ENCODE data around the gene TTC34.
A peak's percentile ranks its signal among the peaks of the same experiment; 100 is the strongest.
"Not testable (repeated sequence)": the region's sequence is repeated elsewhere in the genome, so short reads cannot be mapped to it uniquely, and the experiment has no call there.

The TTC34 gene

GRCh38 chr1:2783435-2784397, 17.8 kb downstream of the TTC34 start:
- no peaks in the 10 kb centered on the region for H3K4me1 Mint-ChIP-seq
- DNase-seq (ENCODE audit: low spot score in 2 of 2) (peak in 1 of 2 donors; percentile 3), ATAC-seq (replicated peaks; ENCODE audit: extremely low read depth, poor library complexity, severe bottlenecking) (no peak)
- H3K9me3 Mint-ChIP-seq: peaks cover 12% of the 10 kb centered on the region
- H3K27me3 Mint-ChIP-seq: peaks cover 42% of the 10 kb centered on the region
- H3K27ac Mint-ChIP-seq (ENCODE audit: low read depth): no peak overlapping the region
- no peak overlapping the region for H3K4me3 Mint-ChIP-seq
- peaks cover 3% of the 10 kb centered on the region for H3K36me3 Mint-ChIP-seq (ENCODE audit: insufficient read depth)

GRCh38 chr1:2783069-2783434, 18.4 kb downstream of the TTC34 start:
- Mint-ChIP-seq H3K4me1 (no peaks in the 10 kb centered on the region), H3K27me3 (peaks cover 42% of the 10 kb centered on the region), H3K4me3 (no peak overlapping the region), H3K27ac (ENCODE audit: low read depth) (no peak overlapping the region), H3K36me3 (ENCODE audit: insufficient read depth) (peaks cover 3% of the 10 kb centered on the region), H3K9me3 (peaks cover 12% of the 10 kb centered on the region)
- DNase-seq (ENCODE audit: low spot score in 2 of 2) (no peak), ATAC-seq (replicated peaks; ENCODE audit: extremely low read depth, poor library complexity, severe bottlenecking) (no peak)

DNA sequence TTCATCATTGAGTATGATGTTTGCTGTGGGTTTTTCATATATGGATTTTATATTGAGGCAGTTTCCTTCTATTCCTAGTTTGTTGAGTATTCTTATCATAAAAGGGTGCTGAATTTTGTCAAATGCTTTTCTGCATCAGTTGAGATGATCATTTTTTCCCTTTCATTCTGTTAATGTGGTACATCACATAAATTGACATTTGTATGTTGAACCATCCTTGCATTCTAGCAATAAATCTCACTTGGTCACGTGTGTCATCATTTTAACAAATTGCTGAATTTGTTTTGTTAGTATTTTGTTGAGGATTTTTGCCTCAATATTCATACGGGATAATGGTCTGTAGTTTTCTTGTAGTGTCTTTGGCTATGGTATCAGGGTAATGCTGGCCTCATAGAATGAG, 19.9 kb downstream of the TTC34 start:
- peaks cover 40% of the 10 kb centered on the region for H3K27me3 Mint-ChIP-seq
- H3K36me3 Mint-ChIP-seq (ENCODE audit: insufficient read depth): peaks cover 3% of the 10 kb centered on the region
- H3K27ac Mint-ChIP-seq (ENCODE audit: low read depth): no peak overlapping the region

DNA sequence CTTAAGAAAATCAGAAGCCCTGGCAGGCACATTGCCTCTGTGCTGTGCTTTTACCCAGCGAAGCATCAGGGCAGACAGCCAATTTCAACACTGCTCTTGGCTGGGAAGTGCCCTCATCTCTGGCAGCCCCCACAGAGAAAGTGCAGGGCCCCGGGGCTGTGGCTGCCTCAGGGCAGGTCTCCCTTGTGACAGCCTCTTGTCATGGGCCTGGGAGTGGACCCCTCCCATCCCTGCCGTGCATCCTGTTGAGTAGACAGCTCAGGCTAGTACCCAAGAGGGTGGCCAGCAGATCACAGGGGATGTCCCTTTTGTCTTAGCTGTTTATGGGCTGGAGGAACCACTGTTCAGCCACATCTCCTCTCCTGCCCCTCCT, 23.3 kb downstream of the TTC34 start:
- peaks cover 40% of the 10 kb centered on the region for H3K27me3 Mint-ChIP-seq
- H3K4me3 Mint-ChIP-seq: no peak overlapping the region
- H3K9me3 Mint-ChIP-seq: peaks cover 12% of the 10 kb centered on the region
- H3K27ac Mint-ChIP-seq (ENCODE audit: low read depth): no peak overlapping the region
- H3K36me3 Mint-ChIP-seq (ENCODE audit: insufficient read depth): peaks cover 3% of the 10 kb centered on the region
- no peak for ATAC-seq (replicated peaks; ENCODE audit: extremely low read depth, poor library complexity, severe bottlenecking)
- peak in 1 of 2 donors; percentile 2 for DNase-seq (ENCODE audit: low spot score in 2 of 2)
- H3K4me1 Mint-ChIP-seq: no peaks in the 10 kb centered on the region

More for the DNA sequence above, 19.9 kb downstream of the TTC34 start:
- no peak for ATAC-seq (replicated peaks; ENCODE audit: extremely low read depth, poor library complexity, severe bottlenecking)
- Mint-ChIP-seq H3K9me3 (peaks cover 12% of the 10 kb centered on the region), H3K4me3 (no peak overlapping the region), H3K4me1 (no peaks in the 10 kb centered on the region)
- no peak for DNase-seq (ENCODE audit: low spot score in 2 of 2)

DNA sequence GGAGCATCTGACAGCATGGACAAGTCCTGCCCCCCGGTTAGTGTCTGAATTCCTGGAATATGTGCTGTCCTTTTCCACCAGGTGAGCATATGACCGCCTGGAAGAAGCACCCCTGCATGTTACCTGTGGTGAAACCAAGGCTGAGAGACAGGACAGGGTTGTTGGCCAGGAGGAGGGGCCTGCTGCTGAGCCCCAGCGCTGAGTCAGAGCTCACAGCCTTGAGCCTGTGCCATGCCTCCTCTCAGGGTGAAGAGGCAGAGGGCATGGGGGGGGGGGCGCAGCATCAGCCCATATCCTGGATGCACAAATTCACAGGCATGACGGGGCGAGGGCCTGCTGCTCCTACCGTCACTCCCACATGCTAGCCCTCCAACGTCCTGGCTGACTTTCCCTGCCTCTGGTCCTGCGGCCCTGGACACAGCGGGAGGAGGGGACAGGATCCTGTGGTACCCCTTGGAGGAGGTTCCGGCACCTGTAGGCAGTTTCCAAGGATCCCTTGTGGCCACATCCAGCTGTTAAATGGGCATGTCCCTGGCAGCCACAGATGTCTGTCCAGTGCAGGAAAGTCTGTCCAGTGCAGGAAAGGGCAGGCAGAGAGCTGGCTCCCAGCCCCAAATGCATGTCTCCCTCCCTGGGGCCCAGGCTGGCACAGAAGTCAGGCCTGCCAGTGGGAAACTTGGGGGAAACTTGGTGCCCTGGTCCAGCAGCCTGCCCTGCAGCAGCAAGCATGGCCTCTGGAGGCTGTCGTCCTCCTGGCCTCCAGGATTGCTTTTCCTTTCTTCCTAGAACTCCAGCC, 23.9 kb downstream of the TTC34 start:
- peaks cover 11% of the 10 kb centered on the region for H3K9me3 Mint-ChIP-seq
- H3K27me3 Mint-ChIP-seq: peaks cover 40% of the 10 kb centered on the region
- no peak overlapping the region for H3K4me3 Mint-ChIP-seq
- H3K4me1 Mint-ChIP-seq: no peaks in the 10 kb centered on the region
- H3K36me3 Mint-ChIP-seq (ENCODE audit: insufficient read depth): peaks cover 3% of the 10 kb centered on the region
- ATAC-seq (replicated peaks; ENCODE audit: extremely low read depth, poor library complexity, severe bottlenecking) (no peak), DNase-seq (ENCODE audit: low spot score in 2 of 2) (peak in 1 of 2 donors; percentile 11)
- no peak overlapping the region for H3K27ac Mint-ChIP-seq (ENCODE audit: low read depth)

DNA sequence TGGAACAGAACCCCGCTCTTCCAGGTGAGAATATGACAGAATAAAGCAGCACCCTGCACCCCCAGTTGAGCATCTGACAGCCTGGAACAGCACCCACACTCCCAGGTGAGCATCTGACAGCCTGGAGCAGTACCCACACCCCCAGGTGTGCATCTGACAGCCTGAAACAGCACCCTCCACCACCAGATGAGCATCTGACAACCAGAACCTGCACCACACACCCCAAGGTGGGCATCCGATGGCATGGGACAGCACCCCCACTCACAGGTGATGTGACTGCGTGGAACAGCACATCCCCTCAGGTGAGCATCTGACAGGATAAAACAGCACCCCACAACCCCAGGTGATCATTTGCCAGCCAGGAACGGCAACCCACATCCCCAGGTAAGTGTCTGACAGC, 26.2 kb downstream of the TTC34 start:
- H3K4me1 Mint-ChIP-seq; H3K4me3 Mint-ChIP-seq; DNase-seq (ENCODE audit: low spot score in 2 of 2); ATAC-seq (replicated peaks; ENCODE audit: extremely low read depth, poor library complexity, severe bottlenecking); H3K36me3 Mint-ChIP-seq (ENCODE audit: insufficient read depth); H3K9me3 Mint-ChIP-seq; H3K27ac Mint-ChIP-seq (ENCODE audit: low read depth): not testable (repeated sequence)
- peaks cover 28% of the 10 kb centered on the region for H3K27me3 Mint-ChIP-seq

DNA sequence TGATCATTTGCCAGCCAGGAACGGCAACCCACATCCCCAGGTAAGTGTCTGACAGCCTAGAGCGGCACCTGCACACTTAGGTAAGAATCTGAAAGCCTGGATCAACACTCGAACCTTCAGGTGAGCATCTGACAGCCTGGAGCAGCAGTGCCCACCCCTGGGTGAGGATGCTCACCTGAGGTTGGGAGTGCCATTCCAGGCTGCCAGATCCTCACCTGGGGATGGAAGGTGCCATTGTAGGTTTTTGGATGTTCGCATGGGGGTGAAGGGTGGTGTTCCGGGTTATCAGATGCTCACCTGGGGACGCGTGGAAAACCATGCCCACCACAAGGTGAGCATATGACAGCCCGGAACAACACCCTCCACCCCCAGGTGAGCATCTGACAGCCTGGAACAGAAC, 33.4 kb downstream of the TTC34 start:
- H3K36me3 Mint-ChIP-seq (ENCODE audit: insufficient read depth); H3K4me1 Mint-ChIP-seq; H3K4me3 Mint-ChIP-seq; H3K27ac Mint-ChIP-seq (ENCODE audit: low read depth); ATAC-seq (replicated peaks; ENCODE audit: extremely low read depth, poor library complexity, severe bottlenecking); DNase-seq (ENCODE audit: low spot score in 2 of 2); H3K27me3 Mint-ChIP-seq; H3K9me3 Mint-ChIP-seq: not testable (repeated sequence)

DNA sequence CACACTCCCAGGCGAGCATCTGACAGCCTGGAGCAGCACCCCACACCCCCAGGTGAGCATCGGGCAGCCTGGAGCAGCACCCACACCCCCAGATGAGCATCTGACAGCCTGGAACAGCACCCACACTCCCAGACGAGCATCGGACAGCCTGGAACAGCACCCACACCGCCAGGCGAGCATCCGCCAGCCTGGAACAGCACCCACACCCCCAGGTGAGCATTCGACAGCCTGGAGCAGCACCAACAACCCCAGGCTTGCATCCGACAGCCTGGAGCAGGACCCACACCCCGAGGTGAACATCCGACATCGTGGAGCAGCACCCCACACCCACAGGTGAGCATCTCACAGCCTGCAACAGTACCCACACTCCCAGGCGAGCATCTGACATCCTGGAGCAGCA, 42.1 kb downstream of the TTC34 start:
- DNase-seq (ENCODE audit: low spot score in 2 of 2); H3K36me3 Mint-ChIP-seq (ENCODE audit: insufficient read depth); H3K4me1 Mint-ChIP-seq; ATAC-seq (replicated peaks; ENCODE audit: extremely low read depth, poor library complexity, severe bottlenecking); H3K27ac Mint-ChIP-seq (ENCODE audit: low read depth); H3K27me3 Mint-ChIP-seq; H3K9me3 Mint-ChIP-seq; H3K4me3 Mint-ChIP-seq: not testable (repeated sequence)

GRCh38 chr1:2757519-2757918, 44.0 kb downstream of the TTC34 start:
- not testable (repeated sequence) for H3K4me3 Mint-ChIP-seq; DNase-seq (ENCODE audit: low spot score in 2 of 2); H3K4me1 Mint-ChIP-seq; H3K9me3 Mint-ChIP-seq; H3K36me3 Mint-ChIP-seq (ENCODE audit: insufficient read depth); ATAC-seq (replicated peaks; ENCODE audit: extremely low read depth, poor library complexity, severe bottlenecking); H3K27ac Mint-ChIP-seq (ENCODE audit: low read depth); H3K27me3 Mint-ChIP-seq

GRCh38 chr1:2755426-2755825, 46.1 kb downstream of the TTC34 start:
- H3K4me3 Mint-ChIP-seq; H3K27ac Mint-ChIP-seq (ENCODE audit: low read depth); H3K4me1 Mint-ChIP-seq; DNase-seq (ENCODE audit: low spot score in 2 of 2); H3K9me3 Mint-ChIP-seq; H3K27me3 Mint-ChIP-seq; H3K36me3 Mint-ChIP-seq (ENCODE audit: insufficient read depth); ATAC-seq (replicated peaks; ENCODE audit: extremely low read depth, poor library complexity, severe bottlenecking): not testable (repeated sequence)

DNA sequence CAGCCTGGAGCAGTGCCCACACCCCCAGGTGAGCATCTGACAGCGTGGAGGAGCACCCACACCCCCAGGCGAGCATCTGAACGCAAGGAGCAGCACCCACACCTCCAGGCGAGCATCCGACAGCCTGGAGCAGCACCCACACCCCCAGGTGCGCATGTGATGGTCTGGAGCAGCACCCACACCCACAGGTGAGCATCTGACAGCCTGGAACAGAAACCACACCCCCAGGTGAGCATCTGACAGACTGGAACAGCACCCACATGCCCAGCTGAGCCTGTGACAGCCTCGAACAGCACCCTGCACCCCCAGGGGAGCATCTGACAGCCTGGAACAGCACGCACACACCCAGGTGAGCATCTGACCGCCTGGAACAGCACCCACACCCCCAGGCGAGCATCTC, 46.9 kb downstream of the TTC34 start:
- H3K4me3 Mint-ChIP-seq; H3K36me3 Mint-ChIP-seq (ENCODE audit: insufficient read depth); H3K27me3 Mint-ChIP-seq: not testable (repeated sequence)

GRCh38 chr1:2752503-2752902, 49.0 kb downstream of the TTC34 start:
- H3K27ac Mint-ChIP-seq (ENCODE audit: low read depth): not testable (repeated sequence)

More for the DNA sequence above, 46.9 kb downstream of the TTC34 start:
- H3K4me1 Mint-ChIP-seq; DNase-seq (ENCODE audit: low spot score in 2 of 2); H3K27ac Mint-ChIP-seq (ENCODE audit: low read depth); H3K9me3 Mint-ChIP-seq; ATAC-seq (replicated peaks; ENCODE audit: extremely low read depth, poor library complexity, severe bottlenecking): not testable (repeated sequence)

GRCh38 chr1:2751866-2752265, 49.6 kb downstream of the TTC34 start:
- H3K9me3 Mint-ChIP-seq; ATAC-seq (replicated peaks; ENCODE audit: extremely low read depth, poor library complexity, severe bottlenecking); H3K36me3 Mint-ChIP-seq (ENCODE audit: insufficient read depth); H3K4me3 Mint-ChIP-seq; DNase-seq (ENCODE audit: low spot score in 2 of 2); H3K4me1 Mint-ChIP-seq; H3K27ac Mint-ChIP-seq (ENCODE audit: low read depth); H3K27me3 Mint-ChIP-seq: not testable (repeated sequence)

More at GRCh38 chr1:2752503-2752902, 49.0 kb downstream of the TTC34 start:
- H3K36me3 Mint-ChIP-seq (ENCODE audit: insufficient read depth); H3K4me1 Mint-ChIP-seq; H3K27me3 Mint-ChIP-seq; DNase-seq (ENCODE audit: low spot score in 2 of 2); ATAC-seq (replicated peaks; ENCODE audit: extremely low read depth, poor library complexity, severe bottlenecking); H3K4me3 Mint-ChIP-seq; H3K9me3 Mint-ChIP-seq: not testable (repeated sequence)
